GM23248 (cell line): Measurements from ENCODE around the gene HPS1. TPM values are rescaled to one million over a fixed set of nuclear protein-coding genes. Genes with fewer than 3 reads are reported as not detected.

ENCODE experiments used
- DNase-seq: peaks from one replicate; pipeline ENCODE4 v3.0.0-alpha.2; 2015
- H2AFZ ChIP-seq: fragments of 200-600 bp; sonication (generic); 2 replicates; pipeline ENCODE4 v1.6.1; 2016; ENCODE audit warnings: antibody characterized with exemption
- H3F3A ChIP-seq: fragments of 200-600 bp; sonication (generic); 2 replicates; pipeline ENCODE4 v1.6.1; 2016; ENCODE audit warnings: mild to moderate bottlenecking, antibody characterized with exemption, mixed run types; ENCODE audit not compliant: insufficient read depth
- H3K27ac ChIP-seq: fragments of 200-600 bp; sonication (generic); 2 replicates; pipeline ENCODE4 v1.5.1; 2016; ENCODE audit warnings: mild to moderate bottlenecking
- H3K27me3 ChIP-seq: fragments of 200-600 bp; sonication (generic); replicated peaks from 2 replicates; pipeline ENCODE4 v1.6.1; 2016; ENCODE audit warnings: mild to moderate bottlenecking; ENCODE audit not compliant: insufficient read depth
- H3K36me3 ChIP-seq: fragments of 200-600 bp; sonication (generic); 2 replicates; pipeline ENCODE4 v1.6.1; 2016; ENCODE audit warnings: low read depth, mild to moderate bottlenecking
- H3K4me1 ChIP-seq: fragments of 200-600 bp; sonication (generic); 2 replicates; pipeline ENCODE4 v1.6.1; 2016; ENCODE audit warnings: mild to moderate bottlenecking; ENCODE audit not compliant: insufficient read depth
- H3K4me2 ChIP-seq: fragments of 200-600 bp; sonication (generic); one replicate; pipeline ENCODE4 v1.6.1; 2016; ENCODE audit warnings: mild to moderate bottlenecking; ENCODE audit not compliant: unreplicated experiment
- H3K4me3 ChIP-seq: fragments of 200-600 bp; sonication (generic); 2 replicates; pipeline ENCODE4 v1.5.1; 2016; ENCODE audit warnings: mild to moderate bottlenecking
- H3K79me2 ChIP-seq: fragments of 200-600 bp; sonication (generic); 2 replicates; pipeline ENCODE4 v1.6.1; 2016; ENCODE audit warnings: mild to moderate bottlenecking; ENCODE audit not compliant: insufficient read depth
- H3K9ac ChIP-seq: fragments of 200-600 bp; sonication (generic); 2 replicates; pipeline ENCODE4 v1.6.1; 2016; ENCODE audit warnings: mild to moderate bottlenecking
- H3K9me2 ChIP-seq: fragments of 200-600 bp; sonication (generic); 2 replicates; pipeline ENCODE4 v1.6.1; 2016; ENCODE audit warnings: mixed run types, mild to moderate bottlenecking, moderate library complexity; ENCODE audit not compliant: insufficient read depth
- H3K9me3 ChIP-seq: fragments of 200-600 bp; sonication (generic); one replicate; pipeline ENCODE4 v1.6.1; 2017; ENCODE audit warnings: low read depth
- H4K20me1 ChIP-seq: fragments of 200-600 bp; sonication (generic); 2 replicates; pipeline ENCODE4 v1.6.0; 2016; ENCODE audit not compliant: insufficient read depth
- EZH2 ChIP-seq: fragments of 200-600 bp; sonication (generic); IDR thresholded peaks from 2 replicates; pipeline ENCODE4 v1.6.1; 2018; ENCODE audit warnings: antibody characterized with exemption, mild to moderate bottlenecking; ENCODE audit not compliant: insufficient read depth, poor library complexity, severe bottlenecking
- EZH2phosphoT487 ChIP-seq: fragments of 200-600 bp; sonication (generic); IDR thresholded peaks from 2 replicates; pipeline ENCODE4 v1.6.1; 2018; ENCODE audit warnings: antibody characterized with exemption, moderate library complexity, mild to moderate bottlenecking, low read depth; ENCODE audit not compliant: insufficient read depth
- WGBS, 2 experiments: methylation state at CpG; one replicate each; pipeline ENCODE4 v1.1.6; 2015 to 2017; ENCODE audit warnings: low lambda C conversion rate in 2 of 2, low coverage in 1 of 2; ENCODE audit errors: missing lambda C conversion rate in 2 of 2; 5-methylcytosine and 5-hydroxymethylcytosine counted together
- in situ Hi-C: fragments of 300-500 bp; cut with MboI; formaldehyde crosslinking; loops from 2 replicates; pipeline ENCODE4 v1.15.0; 2020
- polyA plus RNA-seq: library from polyadenylated mRNA; unstranded; fragments of >200 nt; fragmentation: Nextera tagmentation; extraction: Ambion mirVana; gene quantifications from 2 replicates; pipeline ENCODE4 v1.2.1, GENCODE V29; 2016
- total RNA-seq: library from RNA; depleted of rRNA; stranded (reverse); fragments of >200 nt; shearing (Covaris generic); gene quantifications from 2 replicates; pipeline ENCODE4 v1.2.3, GENCODE V29; 2014

HPS1 gene
- total and polyA plus RNA-seq, 2 experiments from 2014 or later = 54.5 to 80.6 TPM

- Histone ChIP-seq H3K9ac (no peak overlapping the region), H3F3A (0 out of 2 replicates have a peak, but pooled peaks cover 5% of the 10 kb centered on the region), H3K36me3 (no peaks in the 10 kb centered on the region), H3K4me2 (no peak overlapping the region), H3K79me2 (no peaks in the 10 kb centered on the region), H3K27ac (no peak overlapping the region), H3K27me3 (no peaks in the 10 kb centered on the region), H3K4me1 (peaks cover 4% of the 10 kb centered on the region; the same call in 1 of the 2 replicates), H3K9me2 (no peaks in the 10 kb centered on the region), H3K4me3 (no peak overlapping the region), H4K20me1 (no peaks in the 10 kb centered on the region), H2AFZ (no peak overlapping the region), H3K9me3 (no peaks in the 10 kb centered on the region)
- TF ChIP-seq EZH2 (no peak), EZH2phosphoT487 (no peak)
- in situ Hi-C loops = no loop called here
- WGBS, 2 experiments = 95 to 96% methylated on average over 18 of the region's 18 CpGs
- DNase-seq = no peak
Measured at GRCh38 chr10:98418665-98419468, 27.9 kb downstream of the HPS1 start.

GRCh38 chr10:98417973-98418664 is 28.6 kb downstream of the HPS1 start:
- Histone ChIP-seq H3K9me2 (no peaks in the 10 kb centered on the region), H3K9me3 (no peaks in the 10 kb centered on the region), H2AFZ (no peak overlapping the region), H3K27ac (no peak overlapping the region), H3K4me2 (no peak overlapping the region), H3F3A (0 out of 2 replicates have a peak, but pooled peaks cover 5% of the 10 kb centered on the region), H3K36me3 (no peaks in the 10 kb centered on the region), H3K79me2 (no peaks in the 10 kb centered on the region), H3K4me1 (peaks cover 4% of the 10 kb centered on the region; the same call in 1 of the 2 replicates), H3K4me3 (no peak overlapping the region), H3K27me3 (no peaks in the 10 kb centered on the region), H4K20me1 (no peaks in the 10 kb centered on the region), H3K9ac (no peak overlapping the region)
- DNase-seq = no peak
- WGBS, 2 experiments = 88 to 90% methylated on average over 21 of the region's 21 CpGs
- in situ Hi-C loops = no loop called here
- TF ChIP-seq EZH2phosphoT487 (no peak), EZH2 (no peak)

- H3K4me2 ChIP-seq = no peak overlapping the region
- H3F3A ChIP-seq = 0 out of 2 replicates have a peak, but pooled peaks cover 5% of the 10 kb centered on the region
- no peaks in the 10 kb centered on the region for H3K79me2 ChIP-seq
- H3K9me3 ChIP-seq = no peaks in the 10 kb centered on the region
- H3K9me2 ChIP-seq = no peaks in the 10 kb centered on the region
- H3K27me3 ChIP-seq = no peaks in the 10 kb centered on the region
- no peak for DNase-seq
- peaks cover 4% of the 10 kb centered on the region; the same call in 1 of the 2 replicates for H3K4me1 ChIP-seq
- no peak overlapping the region for H2AFZ ChIP-seq
- H3K36me3 ChIP-seq = no peaks in the 10 kb centered on the region
- no peaks in the 10 kb centered on the region for H4K20me1 ChIP-seq
- no peak overlapping the region for H3K9ac ChIP-seq
- WGBS, 2 experiments = 87% methylated on average over 17 to 18 of the region's 19 CpGs
- H3K4me3 ChIP-seq = no peak overlapping the region
- in situ Hi-C loops = no loop called here
- H3K27ac ChIP-seq = no peak overlapping the region
- TF ChIP-seq EZH2 = no peak
- TF ChIP-seq EZH2phosphoT487 = no peak
Measured at GRCh38 chr10:98417481-98417959, 29.2 kb downstream of the HPS1 start.

GRCh38 chr10:98416606-98417388 is 29.9 kb downstream of the HPS1 start:
- TF ChIP-seq EZH2phosphoT487 (no peak), EZH2 (no peak)
- no peak for DNase-seq
- 94 to 96% methylated on average over 16 to 18 of the region's 18 CpGs for WGBS, 2 experiments
- Histone ChIP-seq H3F3A (0 out of 2 replicates have a peak, but pooled peaks cover 5% of the 10 kb centered on the region), H3K9ac (no peak overlapping the region), H3K27me3 (no peaks in the 10 kb centered on the region), H3K36me3 (no peaks in the 10 kb centered on the region), H3K9me2 (no peaks in the 10 kb centered on the region), H3K27ac (no peak overlapping the region), H3K79me2 (no peaks in the 10 kb centered on the region), H2AFZ (no peak overlapping the region), H3K4me2 (no peak overlapping the region), H4K20me1 (no peaks in the 10 kb centered on the region), H3K9me3 (no peaks in the 10 kb centered on the region), H3K4me1 (peaks cover 4% of the 10 kb centered on the region; the same call in 1 of the 2 replicates), H3K4me3 (no peak overlapping the region)
- in situ Hi-C loops = no loop called here
